Measurements from ENCODE around the gene DUSP2.
"Not testable (repeated sequence)": the region's sequence is repeated elsewhere in the genome, so short reads cannot be mapped to it uniquely, and the experiment has no call there.

DUSP2 gene

DNA sequence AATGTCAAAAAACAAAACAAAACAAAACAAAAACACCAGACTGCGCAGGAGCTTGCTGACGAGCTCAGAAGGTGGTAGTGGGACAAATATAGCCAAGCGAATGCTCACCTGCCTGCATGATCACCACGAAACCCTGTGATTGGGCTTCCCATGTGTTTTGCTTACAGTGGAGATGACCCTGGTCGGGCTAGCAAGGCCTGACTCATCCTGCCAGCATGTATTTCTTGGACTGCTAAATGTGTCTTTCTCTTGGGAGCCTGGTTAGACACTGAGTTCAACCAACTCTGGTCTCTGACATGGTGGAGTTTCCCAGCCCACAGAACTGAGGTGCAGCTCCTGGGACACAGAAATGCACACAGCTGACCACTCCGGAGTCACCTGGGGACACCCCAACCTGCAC, 30.7 kb upstream of the DUSP2 start:
- Histone ChIP-seq H3K36me3 (ENCODE audit: control insufficient read depth, insufficient read depth, low read length) (no peaks in the 10 kb centered on the region), H3K9me3 (ENCODE audit: control insufficient read depth, low read length) (no peaks in the 10 kb centered on the region), H3K4me3 (ENCODE audit: low read length) (no peak overlapping the region), H3K9ac (ENCODE audit: low read length) (no peak overlapping the region), H3K4me1 (ENCODE audit: control insufficient read depth, insufficient read depth, low read length) (no peaks in the 10 kb centered on the region), H3K27me3 (ENCODE audit: control insufficient read depth, insufficient read depth, low read length) (no peaks in the 10 kb centered on the region)

GRCh38 chr2:96174251-96175144, 29.3 kb upstream of the DUSP2 start:
- Histone ChIP-seq H3K4me1 (ENCODE audit: control insufficient read depth, insufficient read depth, low read length) (no peaks in the 10 kb centered on the region), H3K9me3 (ENCODE audit: control insufficient read depth, low read length) (no peaks in the 10 kb centered on the region), H3K4me3 (ENCODE audit: low read length) (no peak overlapping the region), H3K9ac (ENCODE audit: low read length) (no peak overlapping the region), H3K27me3 (ENCODE audit: control insufficient read depth, insufficient read depth, low read length) (no peaks in the 10 kb centered on the region), H3K36me3 (ENCODE audit: control insufficient read depth, insufficient read depth, low read length) (no peaks in the 10 kb centered on the region)

DNA sequence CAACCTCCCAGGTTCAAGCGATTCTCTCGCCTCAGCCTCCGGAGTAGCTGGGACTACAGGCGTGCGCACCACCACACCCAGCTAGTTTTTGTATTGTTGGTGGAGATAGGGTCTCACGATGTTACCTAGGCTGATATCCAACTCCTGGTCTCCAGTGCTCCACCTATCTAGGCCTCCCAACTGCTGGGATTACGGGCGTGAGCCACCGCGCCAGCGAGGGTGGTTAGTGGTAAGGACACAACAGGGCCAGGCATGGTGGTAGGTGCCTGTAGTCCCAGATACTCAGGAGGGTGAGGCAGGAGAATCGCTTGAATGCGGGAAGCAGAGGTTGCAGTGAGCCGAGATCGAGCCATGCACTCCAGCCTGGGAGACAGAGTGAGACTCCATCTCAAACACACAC, 26.6 kb upstream of the DUSP2 start:
- Histone ChIP-seq H3K9ac (ENCODE audit: low read length) (no peak overlapping the region), H3K4me3 (ENCODE audit: low read length) (no peak overlapping the region), H3K4me1 (ENCODE audit: control insufficient read depth, insufficient read depth, low read length) (peaks cover 6% of the 10 kb centered on the region), H3K27me3 (ENCODE audit: control insufficient read depth, insufficient read depth, low read length) (no peaks in the 10 kb centered on the region), H3K9me3 (ENCODE audit: control insufficient read depth, low read length) (no peaks in the 10 kb centered on the region), H3K36me3 (ENCODE audit: control insufficient read depth, insufficient read depth, low read length) (no peaks in the 10 kb centered on the region)

DNA sequence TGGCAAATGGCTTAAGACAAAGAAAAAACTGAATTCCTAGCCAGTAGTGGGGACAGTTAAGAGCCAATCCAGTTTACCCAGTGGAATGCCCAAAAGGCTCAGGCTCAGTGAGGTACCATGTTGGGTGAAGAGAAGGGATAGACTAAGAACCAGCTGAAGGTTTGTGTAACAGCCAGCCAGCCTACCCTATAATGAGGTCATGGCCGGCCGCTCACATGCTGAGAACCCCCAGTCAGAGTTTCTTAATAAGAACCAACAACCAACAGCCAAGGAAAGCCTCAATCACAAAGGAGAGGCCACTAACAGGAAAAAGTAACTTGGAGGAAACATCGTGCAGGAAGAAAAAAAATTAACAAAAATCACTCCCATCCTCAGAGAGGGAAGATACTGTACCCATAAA, 25.4 kb upstream of the DUSP2 start:
- Histone ChIP-seq H3K4me3 (ENCODE audit: low read length) (no peak overlapping the region), H3K27me3 (ENCODE audit: control insufficient read depth, insufficient read depth, low read length) (no peaks in the 10 kb centered on the region), H3K9ac (ENCODE audit: low read length) (no peak overlapping the region), H3K4me1 (ENCODE audit: control insufficient read depth, insufficient read depth, low read length) (peaks cover 6% of the 10 kb centered on the region), H3K9me3 (ENCODE audit: control insufficient read depth, low read length) (no peaks in the 10 kb centered on the region), H3K36me3 (ENCODE audit: control insufficient read depth, insufficient read depth, low read length) (no peaks in the 10 kb centered on the region)

GRCh38 chr2:96169868-96170507, 24.7 kb upstream of the DUSP2 start:
- H3K9ac ChIP-seq (ENCODE audit: low read length): no peak overlapping the region
- no peaks in the 10 kb centered on the region for H3K9me3 ChIP-seq (ENCODE audit: control insufficient read depth, low read length)
- H3K36me3 ChIP-seq (ENCODE audit: control insufficient read depth, insufficient read depth, low read length): no peaks in the 10 kb centered on the region
- peaks cover 6% of the 10 kb centered on the region for H3K4me1 ChIP-seq (ENCODE audit: control insufficient read depth, insufficient read depth, low read length)
- H3K4me3 ChIP-seq (ENCODE audit: low read length): no peak overlapping the region
- no peaks in the 10 kb centered on the region for H3K27me3 ChIP-seq (ENCODE audit: control insufficient read depth, insufficient read depth, low read length)

- Histone ChIP-seq H3K27me3 (ENCODE audit: control insufficient read depth, insufficient read depth, low read length) (no peaks in the 10 kb centered on the region), H3K9me3 (ENCODE audit: control insufficient read depth, low read length) (no peaks in the 10 kb centered on the region), H3K9ac (ENCODE audit: low read length) (no peak overlapping the region), H3K4me1 (ENCODE audit: control insufficient read depth, insufficient read depth, low read length) (peaks cover 6% of the 10 kb centered on the region), H3K36me3 (ENCODE audit: control insufficient read depth, insufficient read depth, low read length) (no peaks in the 10 kb centered on the region), H3K4me3 (ENCODE audit: low read length) (no peak overlapping the region)
Observed at GRCh38 chr2:96167407-96168013, 22.3 kb upstream of the DUSP2 start.

DNA sequence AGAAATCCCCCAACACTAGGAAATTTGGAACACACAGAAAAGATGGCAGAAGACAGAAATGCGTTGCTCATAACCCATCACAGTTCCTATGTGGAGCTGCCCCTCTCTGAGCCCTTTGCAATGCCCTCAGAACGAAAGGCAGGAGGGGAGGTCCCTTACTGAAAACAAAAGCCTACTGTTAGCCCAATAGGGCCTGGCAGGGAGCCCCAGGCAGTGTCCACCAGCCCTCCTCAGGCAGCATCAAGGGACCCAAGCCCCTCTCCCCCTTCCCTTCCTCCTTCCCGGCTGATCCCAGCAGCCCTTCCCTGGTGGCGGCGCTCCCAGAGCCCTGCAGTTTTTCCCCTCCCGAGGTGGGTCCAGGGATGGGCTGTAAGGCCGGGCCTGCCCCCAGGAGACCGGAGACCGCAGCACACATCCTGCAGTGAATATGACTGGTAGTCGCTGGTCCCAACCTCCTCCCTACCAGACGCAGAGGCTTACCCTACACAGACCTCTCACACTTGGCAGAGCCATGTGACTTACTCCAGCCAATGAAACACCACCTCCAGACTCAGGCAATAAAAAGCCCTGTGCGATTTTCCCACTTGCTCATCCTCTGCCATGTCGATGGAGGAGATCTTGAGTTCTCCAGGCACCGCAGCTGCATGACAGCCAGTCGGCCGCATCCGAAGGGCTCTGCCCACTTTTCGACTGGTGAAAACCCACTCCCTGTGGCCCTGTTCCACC, 19.4 kb upstream of the DUSP2 start:
- Histone ChIP-seq H3K36me3 (ENCODE audit: control insufficient read depth, insufficient read depth, low read length) (no peaks in the 10 kb centered on the region), H3K9me3 (ENCODE audit: control insufficient read depth, low read length) (no peaks in the 10 kb centered on the region), H3K9ac (ENCODE audit: low read length) (no peak overlapping the region), H3K4me3 (ENCODE audit: low read length) (no peak overlapping the region), H3K27me3 (ENCODE audit: control insufficient read depth, insufficient read depth, low read length) (no peaks in the 10 kb centered on the region), H3K4me1 (ENCODE audit: control insufficient read depth, insufficient read depth, low read length) (peaks cover 12% of the 10 kb centered on the region)

DNA sequence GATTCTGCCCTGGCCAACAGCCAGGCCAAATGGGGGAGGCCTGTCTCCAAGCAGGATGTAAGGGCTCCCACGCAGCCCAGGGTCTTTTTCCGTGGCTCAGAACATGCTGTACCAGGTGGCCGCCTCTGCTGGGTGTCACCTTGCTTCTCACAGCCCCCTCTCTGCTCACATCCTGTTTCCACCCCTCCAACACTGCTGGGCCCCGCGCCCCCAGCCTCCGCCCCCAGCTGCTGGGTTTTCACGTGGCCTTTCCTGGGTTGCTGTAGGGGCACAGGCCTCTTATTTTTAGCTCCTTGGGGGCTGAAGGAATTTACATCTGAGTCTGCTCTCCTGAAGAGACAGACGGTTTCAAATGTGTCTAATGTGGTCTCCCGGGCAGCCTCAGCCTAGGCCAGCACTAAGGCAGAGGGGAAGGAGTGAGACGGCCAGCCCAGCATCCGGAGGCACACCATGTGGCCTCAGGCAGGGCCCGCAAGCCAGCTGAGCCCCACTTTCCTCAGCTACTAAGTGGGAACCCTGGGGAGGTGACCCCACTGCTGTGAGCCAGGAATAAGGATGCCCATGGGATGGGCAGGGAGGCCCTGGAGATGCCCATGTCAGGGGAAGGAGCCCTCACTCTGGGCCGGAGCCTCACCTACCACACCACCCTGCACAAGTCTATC, 18.7 kb upstream of the DUSP2 start:
- no peaks in the 10 kb centered on the region for H3K27me3 ChIP-seq (ENCODE audit: control insufficient read depth, insufficient read depth, low read length)
- no peaks in the 10 kb centered on the region for H3K9me3 ChIP-seq (ENCODE audit: control insufficient read depth, low read length)
- no peak overlapping the region for H3K4me3 ChIP-seq (ENCODE audit: low read length)
- no peaks in the 10 kb centered on the region for H3K36me3 ChIP-seq (ENCODE audit: control insufficient read depth, insufficient read depth, low read length)
- peaks cover 12% of the 10 kb centered on the region for H3K4me1 ChIP-seq (ENCODE audit: control insufficient read depth, insufficient read depth, low read length)
- no peak overlapping the region for H3K9ac ChIP-seq (ENCODE audit: low read length)

DNA sequence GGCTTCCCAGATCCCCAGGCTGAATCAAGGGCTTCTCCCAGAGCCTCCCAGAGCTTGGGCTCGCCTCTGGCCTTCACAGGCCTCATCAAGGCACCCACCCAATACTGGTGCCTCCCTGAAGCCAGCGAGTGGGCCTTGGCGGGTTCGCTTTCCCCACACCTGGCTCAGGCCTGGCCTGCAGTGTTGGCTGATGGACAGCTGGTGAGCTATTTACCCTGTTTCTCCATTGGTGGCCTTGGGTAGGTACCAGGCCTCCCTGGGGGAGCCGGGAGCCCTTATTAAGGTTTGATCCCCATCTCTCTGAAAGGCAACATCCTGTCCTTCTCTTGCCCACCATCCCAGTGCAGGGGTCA, 18.2 kb upstream of the DUSP2 start:
- H3K4me1 ChIP-seq (ENCODE audit: control insufficient read depth, insufficient read depth, low read length): peaks cover 12% of the 10 kb centered on the region
- no peak overlapping the region for H3K9ac ChIP-seq (ENCODE audit: low read length)
- H3K27me3 ChIP-seq (ENCODE audit: control insufficient read depth, insufficient read depth, low read length): no peaks in the 10 kb centered on the region
- H3K9me3 ChIP-seq (ENCODE audit: control insufficient read depth, low read length): no peaks in the 10 kb centered on the region
- no peaks in the 10 kb centered on the region for H3K36me3 ChIP-seq (ENCODE audit: control insufficient read depth, insufficient read depth, low read length)
- no peak overlapping the region for H3K4me3 ChIP-seq (ENCODE audit: low read length)

GRCh38 chr2:96161898-96162297, 16.7 kb upstream of the DUSP2 start:
- no peaks in the 10 kb centered on the region for H3K36me3 ChIP-seq (ENCODE audit: control insufficient read depth, insufficient read depth, low read length)
- H3K9me3 ChIP-seq (ENCODE audit: control insufficient read depth, low read length): no peaks in the 10 kb centered on the region
- no peaks in the 10 kb centered on the region for H3K27me3 ChIP-seq (ENCODE audit: control insufficient read depth, insufficient read depth, low read length)
- no peak overlapping the region for H3K9ac ChIP-seq (ENCODE audit: low read length)
- peaks cover 7% of the 10 kb centered on the region for H3K4me1 ChIP-seq (ENCODE audit: control insufficient read depth, insufficient read depth, low read length)
- H3K4me3 ChIP-seq (ENCODE audit: low read length): no peak overlapping the region

- H3K36me3 ChIP-seq (ENCODE audit: control insufficient read depth, insufficient read depth, low read length); H3K4me3 ChIP-seq (ENCODE audit: low read length); H3K4me1 ChIP-seq (ENCODE audit: control insufficient read depth, insufficient read depth, low read length); H3K9me3 ChIP-seq (ENCODE audit: control insufficient read depth, low read length); H3K27me3 ChIP-seq (ENCODE audit: control insufficient read depth, insufficient read depth, low read length); H3K9ac ChIP-seq (ENCODE audit: low read length): not testable (repeated sequence)
Observed at GRCh38 chr2:96160366-96160765, 15.1 kb upstream of the DUSP2 start.
